Measurements from ENCODE around the gene RFC2.
"Not testable (repeated sequence)": the region's sequence is repeated elsewhere in the genome, so short reads cannot be mapped to it uniquely, and the experiment has no call there.

The RFC2 gene

GRCh38 chr7:74252893-74253292 lies 1.3 kb downstream of the RFC2 start:
- in situ Hi-C loops (cut with HindIII; ENCODE audit: low sequenced_read_pairs): no loop called here

- in situ Hi-C loops (cut with HindIII; ENCODE audit: low sequenced_read_pairs): not testable (repeated sequence)
These were observed 5.1 kb downstream of the RFC2 start for GRCh38 chr7:74249058-74249457.

- in situ Hi-C loops (cut with HindIII; ENCODE audit: low sequenced_read_pairs): no loop called here
These were observed 6.0 kb downstream of the RFC2 start for GRCh38 chr7:74248156-74248555.

- in situ Hi-C loops (cut with HindIII; ENCODE audit: low sequenced_read_pairs): no loop called here
These were observed 7.7 kb downstream of the RFC2 start for GRCh38 chr7:74246497-74246896.

GRCh38 chr7:74242122-74242443 lies 12.1 kb downstream of the RFC2 start:
- in situ Hi-C loops (cut with HindIII; ENCODE audit: low sequenced_read_pairs): no loop called here

- in situ Hi-C loops (cut with HindIII; ENCODE audit: low sequenced_read_pairs): no loop called here
These were observed 13.7 kb downstream of the RFC2 start for GRCh38 chr7:74240482-74240881.

GRCh38 chr7:74236284-74236683 lies 17.9 kb downstream of the RFC2 start:
- in situ Hi-C loops (cut with HindIII; ENCODE audit: low sequenced_read_pairs): no loop called here

GRCh38 chr7:74235518-74236268 lies 18.5 kb downstream of the RFC2 start:
- in situ Hi-C loops (cut with HindIII; ENCODE audit: low sequenced_read_pairs): no loop called here

GRCh38 chr7:74233655-74234285 lies 20.4 kb downstream of the RFC2 start:
- in situ Hi-C loops (cut with HindIII; ENCODE audit: low sequenced_read_pairs): no loop called here

- in situ Hi-C loops (cut with HindIII; ENCODE audit: low sequenced_read_pairs): no loop called here
These were observed 23.0 kb downstream of the RFC2 start for GRCh38 chr7:74231232-74231590.

- in situ Hi-C loops (cut with HindIII; ENCODE audit: low sequenced_read_pairs): no loop called here
These were observed 23.6 kb downstream of the RFC2 start for GRCh38 chr7:74230446-74231231.

- in situ Hi-C loops (cut with HindIII; ENCODE audit: low sequenced_read_pairs): no loop called here
These were observed 25.0 kb downstream of the RFC2 start for GRCh38 chr7:74228951-74229900.

GRCh38 chr7:74226633-74227032 lies 27.6 kb downstream of the RFC2 start:
- in situ Hi-C loops (cut with HindIII; ENCODE audit: low sequenced_read_pairs): no loop called here

GRCh38 chr7:74225400-74225799 lies 28.8 kb downstream of the RFC2 start:
- in situ Hi-C loops (cut with HindIII; ENCODE audit: low sequenced_read_pairs): no loop called here

- in situ Hi-C loops (cut with HindIII; ENCODE audit: low sequenced_read_pairs): not testable (repeated sequence)
These were observed 29.3 kb downstream of the RFC2 start for GRCh38 chr7:74224907-74225306.

GRCh38 chr7:74224511-74224832 lies 29.7 kb downstream of the RFC2 start:
- in situ Hi-C loops (cut with HindIII; ENCODE audit: low sequenced_read_pairs): no loop called here

- in situ Hi-C loops (cut with HindIII; ENCODE audit: low sequenced_read_pairs): no loop called here
These were observed 30.3 kb downstream of the RFC2 start for GRCh38 chr7:74223711-74224510.

GRCh38 chr7:74222851-74223710 lies 31.1 kb downstream of the RFC2 start:
- in situ Hi-C loops (cut with HindIII; ENCODE audit: low sequenced_read_pairs): no loop called here

- in situ Hi-C loops (cut with HindIII; ENCODE audit: low sequenced_read_pairs): no loop called here
These were observed 32.5 kb downstream of the RFC2 start for GRCh38 chr7:74221713-74222112.
